ENCODE data around the gene DSCAML1.

The DSCAML1 gene

GRCh38 chr11:117752071-117752470, 44.9 kb downstream of the DSCAML1 start:
- Histone ChIP-seq H3K36me3 (no peaks in the 10 kb centered on the region), H3K4me1 (no peaks in the 10 kb centered on the region), H3K4me3 (no peak overlapping the region), H3K4me2 (no peak overlapping the region), H3K9ac (no peak overlapping the region), H3K27me3 (no peaks in the 10 kb centered on the region), H3K9me3 (replicated peaks in 1 of 11) (no peaks in the 10 kb centered on the region), H3K27ac (no peak overlapping the region), H4K20me1 (0 out of 22 replicates have a peak, but pooled peaks cover 0 to 6% (median 0%) of the 10 kb centered on the region in 11 experiments)
- no peak for TF ChIP-seq Cebpa-rat (IDR thresholded peaks at IDR 0.05)

DNA sequence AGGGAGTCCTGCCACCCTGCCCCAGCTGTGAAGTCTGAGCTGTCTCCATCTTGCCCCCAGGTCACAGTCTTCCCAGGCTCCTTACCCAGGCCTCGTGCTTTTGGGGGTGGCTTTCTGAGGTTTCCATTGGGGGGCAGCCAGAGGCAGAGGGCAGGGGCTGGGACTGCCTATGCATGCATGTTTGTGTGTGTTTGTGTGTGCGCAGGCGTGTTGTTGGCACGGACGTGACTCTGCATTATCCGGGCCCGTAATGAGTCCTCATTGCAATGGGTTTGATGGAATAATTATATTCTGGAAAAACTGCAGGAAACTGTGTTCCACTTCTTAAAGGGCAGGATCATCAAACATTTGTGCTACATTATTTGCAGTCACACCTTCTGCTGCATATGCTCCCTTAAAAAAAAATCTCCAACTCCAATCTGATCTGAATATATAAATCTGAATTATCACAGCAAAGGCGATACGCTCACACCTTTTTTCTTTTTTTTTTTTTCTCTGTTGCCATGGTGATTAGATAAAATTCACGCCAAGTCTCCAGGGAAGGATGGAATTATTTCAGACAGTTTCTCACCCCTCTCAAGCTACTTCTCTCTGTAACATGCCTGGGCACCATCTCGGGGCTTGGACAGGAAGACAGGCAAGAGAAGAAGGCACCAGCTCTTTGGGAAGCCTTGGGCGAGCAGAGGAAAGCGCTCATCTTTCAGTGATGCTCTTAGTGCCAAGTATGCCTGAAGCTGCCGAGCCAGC, 45.9 kb downstream of the DSCAML1 start:
- H3K27me3 ChIP-seq: no peaks in the 10 kb centered on the region

GRCh38 chr11:117750357-117750756, 46.7 kb downstream of the DSCAML1 start:
- no peak overlapping the region for H3K4me2 ChIP-seq
- no peaks in the 10 kb centered on the region for H3K36me3 ChIP-seq
- no peak overlapping the region for H3K4me3 ChIP-seq
- H3K4me1 ChIP-seq: no peaks in the 10 kb centered on the region
- no peak overlapping the region for H3K27ac ChIP-seq
- H3K9ac ChIP-seq: no peak overlapping the region
- no peaks in the 10 kb centered on the region for H3K27me3 ChIP-seq
- peaks cover 0 to 6% (median 0%) of the 10 kb centered on the region in 11 experiments; a peak in 1 of 22 replicates for H4K20me1 ChIP-seq
- no peak for TF ChIP-seq Cebpa-rat (IDR thresholded peaks at IDR 0.05)
- H3K9me3 ChIP-seq (replicated peaks in 1 of 11): no peaks in the 10 kb centered on the region

More for the DNA sequence above, 45.9 kb downstream of the DSCAML1 start:
- H3K36me3 ChIP-seq: no peaks in the 10 kb centered on the region
- no peaks in the 10 kb centered on the region for H3K4me1 ChIP-seq
- no peaks in the 10 kb centered on the region for H3K9me3 ChIP-seq (replicated peaks in 1 of 11)
- no peak for TF ChIP-seq Cebpa-rat (IDR thresholded peaks at IDR 0.05)
- no peak overlapping the region for H3K4me3 ChIP-seq
- peaks cover 0 to 6% (median 0%) of the 10 kb centered on the region in 11 experiments; a peak in 1 of 22 replicates for H4K20me1 ChIP-seq
- H3K9ac ChIP-seq: no peak overlapping the region
- H3K4me2 ChIP-seq: no peak overlapping the region
- no peak overlapping the region for H3K27ac ChIP-seq

GRCh38 chr11:117749541-117749910, 47.5 kb downstream of the DSCAML1 start:
- Histone ChIP-seq H3K9me3 (replicated peaks in 1 of 11) (no peaks in the 10 kb centered on the region), H3K4me3 (no peak overlapping the region), H3K4me1 (peaks cover 0 to 4% (median 3%) of the 10 kb centered on the region in 10 experiments; a peak in 11 of 20 replicates), H3K36me3 (no peaks in the 10 kb centered on the region), H4K20me1 (peaks cover 0 to 6% (median 0%) of the 10 kb centered on the region in 11 experiments; a peak in 1 of 22 replicates), H3K27me3 (no peaks in the 10 kb centered on the region), H3K9ac (no peak overlapping the region), H3K4me2 (no peak overlapping the region), H3K27ac (no peak overlapping the region)
- TF ChIP-seq Cebpa-rat (IDR thresholded peaks at IDR 0.05): no peak

- H3K27ac ChIP-seq: no peak overlapping the region
- H3K4me1 ChIP-seq: peaks cover 0 to 9% (median 7%) of the 10 kb centered on the region in 10 experiments; a peak in 11 of 20 replicates
- H3K4me3 ChIP-seq: no peak overlapping the region
- no peak overlapping the region for H3K9ac ChIP-seq
- H4K20me1 ChIP-seq: peaks cover 0 to 6% (median 0%) of the 10 kb centered on the region in 11 experiments; a peak in 1 of 22 replicates
- H3K27me3 ChIP-seq: no peaks in the 10 kb centered on the region
- no peak overlapping the region for H3K4me2 ChIP-seq
- no peaks in the 10 kb centered on the region for H3K36me3 ChIP-seq
- TF ChIP-seq Cebpa-rat (IDR thresholded peaks at IDR 0.05): no peak
- H3K9me3 ChIP-seq (replicated peaks in 1 of 11): no peaks in the 10 kb centered on the region
Measured at GRCh38 chr11:117748771-117749540, 48.1 kb downstream of the DSCAML1 start.

- H3K9me3 ChIP-seq (replicated peaks in 1 of 11): no peaks in the 10 kb centered on the region
- no peaks in the 10 kb centered on the region for H3K27me3 ChIP-seq
- peaks cover 7 to 18% (median 12%) of the 10 kb centered on the region in 10 experiments for H3K4me1 ChIP-seq
- H3K9ac ChIP-seq: no peak overlapping the region
- no peak for TF ChIP-seq Cebpa-rat (IDR thresholded peaks at IDR 0.05)
- H3K27ac ChIP-seq: no peak overlapping the region
- H3K4me2 ChIP-seq: no peak overlapping the region
- no peaks in the 10 kb centered on the region for H3K36me3 ChIP-seq
- peaks cover 0 to 6% (median 0%) of the 10 kb centered on the region in 11 experiments; a peak in 1 of 22 replicates for H4K20me1 ChIP-seq
- no peak overlapping the region for H3K4me3 ChIP-seq
Measured at GRCh38 chr11:117747892-117748291, 49.1 kb downstream of the DSCAML1 start.

DNA sequence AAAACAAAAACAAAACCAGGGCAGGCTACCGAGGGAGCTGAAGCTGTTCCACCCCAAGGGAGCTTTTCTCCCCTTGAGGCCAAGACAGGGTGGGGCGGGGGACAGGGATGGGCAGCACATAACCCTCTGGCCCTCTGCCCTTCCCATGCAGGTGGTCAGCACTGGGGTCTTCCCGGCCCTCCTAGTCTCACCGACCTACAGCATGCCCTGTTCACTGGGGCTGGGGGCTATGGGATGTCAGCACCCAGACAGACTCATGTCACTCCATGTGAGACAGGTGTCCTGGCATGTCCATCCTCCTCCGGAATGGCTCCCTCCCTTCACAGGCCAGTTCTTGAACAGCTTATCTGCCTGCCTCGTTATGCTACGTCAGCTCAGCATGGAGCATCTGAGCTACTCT, 51.7 kb downstream of the DSCAML1 start:
- Histone ChIP-seq H3K9ac (no peak overlapping the region), H3K27ac (no peak overlapping the region), H3K4me1 (peaks cover 7 to 21% (median 15%) of the 10 kb centered on the region in 10 experiments), H3K27me3 (no peaks in the 10 kb centered on the region), H3K36me3 (no peaks in the 10 kb centered on the region), H3K4me3 (no peak overlapping the region), H4K20me1 (peaks cover 0 to 6% (median 0%) of the 10 kb centered on the region in 11 experiments; a peak in 1 of 22 replicates), H3K4me2 (no peak overlapping the region), H3K9me3 (replicated peaks in 1 of 11) (peaks cover 0 to 11% (median 0%) of the 10 kb centered on the region in 11 experiments; a peak in 6 of 22 replicates)
- TF ChIP-seq Cebpa-rat (IDR thresholded peaks at IDR 0.05): no peak

DNA sequence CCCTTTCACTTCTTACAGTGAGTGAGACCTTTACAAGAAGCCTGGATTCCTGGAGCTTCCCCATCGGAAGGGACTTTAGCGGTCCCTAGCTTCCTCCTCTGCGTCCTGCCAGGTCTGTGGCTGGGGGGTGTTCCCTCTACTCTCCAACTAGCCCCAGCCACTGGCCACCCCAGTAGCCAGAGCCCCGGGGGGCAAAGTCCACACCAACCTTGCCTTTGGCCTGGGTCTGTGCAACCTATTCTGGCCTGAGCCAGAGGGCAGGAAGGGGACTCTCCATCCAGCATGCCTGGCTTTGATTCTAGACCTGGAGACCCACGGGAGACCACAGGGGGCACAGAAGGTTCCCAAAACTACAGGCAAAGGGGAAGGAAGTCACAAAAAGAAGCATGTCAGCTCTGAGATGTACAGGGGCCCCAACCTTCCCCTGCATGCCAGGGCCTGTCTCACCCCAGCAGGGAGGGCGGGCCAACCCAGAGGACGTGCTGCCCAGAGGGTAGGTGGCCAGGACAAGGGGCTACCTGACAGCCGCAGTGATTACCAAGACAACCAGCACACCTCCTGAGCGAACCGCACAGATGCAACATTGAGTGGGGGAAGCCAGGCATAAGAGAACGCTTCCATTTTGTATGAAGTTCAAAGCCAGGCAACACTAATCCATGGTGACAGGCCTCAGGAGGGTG, 52.4 kb downstream of the DSCAML1 start:
- no peaks in the 10 kb centered on the region for H3K36me3 ChIP-seq
- H3K9me3 ChIP-seq (replicated peaks in 1 of 11): peaks cover 0 to 11% (median 0%) of the 10 kb centered on the region in 11 experiments; a peak in 6 of 22 replicates
- no peak overlapping the region for H3K27ac ChIP-seq
- peaks cover 0 to 6% (median 0%) of the 10 kb centered on the region in 11 experiments; a peak in 1 of 22 replicates for H4K20me1 ChIP-seq
- H3K9ac ChIP-seq: no peak overlapping the region
- TF ChIP-seq Cebpa-rat (IDR thresholded peaks at IDR 0.05): no peak
- H3K4me1 ChIP-seq: peaks cover 7 to 21% (median 15%) of the 10 kb centered on the region in 10 experiments
- peak overlapping the region in 6 of 11 experiments; percentile 3 to 48 (median 28); a peak in 5 of 22 replicates for H3K4me2 ChIP-seq
- H3K27me3 ChIP-seq: no peaks in the 10 kb centered on the region
- H3K4me3 ChIP-seq: no peak overlapping the region
